Loucy (cell line): ENCODE measurements around the gene GTF2F1.
"Not testable (repeated sequence)": the region's sequence is repeated elsewhere in the genome, so short reads cannot be mapped to it uniquely, and the experiment has no call there.

Experiments
- H2AFZ ChIP-seq: fragments of 200-600 bp; sonication (generic); 2 replicates; pipeline ENCODE4 v1.6.0; 2016; ENCODE audit warnings: antibody characterized with exemption, mild to moderate bottlenecking, low read length, moderate library complexity
- H3F3A ChIP-seq: fragments of 200-600 bp; 2 replicates; pipeline ENCODE4 v1.6.0; 2016; ENCODE audit warnings: antibody characterized with exemption, low read depth, mild to moderate bottlenecking
- H3K27me3 ChIP-seq: fragments of 200-600 bp; sonication (generic); 2 replicates; pipeline ENCODE4 v1.6.1; 2014; ENCODE audit warnings: low read length, mild to moderate bottlenecking; ENCODE audit not compliant: insufficient read depth, poor library complexity, severe bottlenecking
- H3K36me3 ChIP-seq: fragments of 200-600 bp; sonication (generic); 2 replicates; pipeline ENCODE4 v1.6.1; 2016; ENCODE audit warnings: low read length; ENCODE audit not compliant: insufficient read depth
- H3K4me1 ChIP-seq: fragments of 200-600 bp; sonication (generic); 2 replicates; pipeline ENCODE4 v1.5.1; 2014; ENCODE audit warnings: low read length, mild to moderate bottlenecking; ENCODE audit not compliant: insufficient read depth, poor library complexity, severe bottlenecking
- H3K4me2 ChIP-seq: fragments of 200-600 bp; sonication (generic); 2 replicates; pipeline ENCODE4 v1.6.0; 2014; ENCODE audit warnings: antibody characterized with exemption, low read length, low read depth, mild to moderate bottlenecking; ENCODE audit not compliant: poor library complexity, severe bottlenecking
- H3K4me3 ChIP-seq: fragments of 200-600 bp; sonication (generic); 2 replicates; pipeline ENCODE4 v1.5.1; 2014; ENCODE audit warnings: low read length, mild to moderate bottlenecking, mixed read lengths; ENCODE audit not compliant: poor library complexity, severe bottlenecking
- H3K79me2 ChIP-seq: fragments of 200-600 bp; sonication (generic); 2 replicates; pipeline ENCODE4 v1.6.1; 2014; ENCODE audit warnings: low read length; ENCODE audit not compliant: insufficient read depth
- H3K9ac ChIP-seq: fragments of 200-600 bp; sonication (generic); 2 replicates; pipeline ENCODE4 v1.6.0; 2014; ENCODE audit warnings: mild to moderate bottlenecking, low read depth, low read length, moderate library complexity; ENCODE audit not compliant: poor library complexity, severe bottlenecking
- H3K9me2 ChIP-seq: fragments of 200-600 bp; sonication (generic); replicated peaks from 2 replicates; pipeline ENCODE4 v1.6.1; 2016; ENCODE audit warnings: low read depth, low read length, mixed read lengths
- H3K9me3 ChIP-seq: fragments of 200-600 bp; sonication (generic); 2 replicates; pipeline ENCODE4 v1.6.1; 2014; ENCODE audit warnings: mild to moderate bottlenecking, antibody characterized with exemption, low read length, low read depth; ENCODE audit not compliant: insufficient read depth
- H4K20me1 ChIP-seq: fragments of 200-600 bp; sonication (generic); 2 replicates; pipeline ENCODE4 v1.6.0; 2014; ENCODE audit warnings: antibody characterized with exemption, low read length, mild to moderate bottlenecking; ENCODE audit not compliant: insufficient read depth, poor library complexity, severe bottlenecking
- CTCF ChIP-seq: fragments of 200-600 bp; sonication (generic); conservative IDR thresholded peaks from 2 replicates; pipeline ENCODE4 v1.5.1; 2014; ENCODE audit warnings: mild to moderate bottlenecking, antibody characterized with exemption, low read length
- EZH2phosphoT487 ChIP-seq: fragments of 200-600 bp; IDR thresholded peaks from 2 replicates; pipeline ENCODE4 v1.6.1; 2018; ENCODE audit warnings: antibody characterized with exemption, mild to moderate bottlenecking, moderate library complexity, borderline replicate concordance

Gene GTF2F1

GRCh38 chr19:6402837-6403608, 10.1 kb upstream of the GTF2F1 start:
- Histone ChIP-seq H3K79me2 (no peaks in the 10 kb centered on the region), H3K4me2 (no peak overlapping the region), H3K4me3 (no peak overlapping the region), H3K4me1 (no peaks in the 10 kb centered on the region), H3K9ac (no peak overlapping the region), H3K9me3 (no peaks in the 10 kb centered on the region), H2AFZ (no peak overlapping the region), H4K20me1 (no peaks in the 10 kb centered on the region), H3F3A (no peaks in the 10 kb centered on the region), H3K36me3 (no peaks in the 10 kb centered on the region), H3K9me2 (no peaks in the 10 kb centered on the region), H3K27me3 (no peaks in the 10 kb centered on the region)
- TF ChIP-seq CTCF (no peak), EZH2phosphoT487 (no peak)

- TF ChIP-seq CTCF (no peak), EZH2phosphoT487 (no peak)
- Histone ChIP-seq H3K79me2 (no peaks in the 10 kb centered on the region), H2AFZ (no peak overlapping the region), H3K27me3 (no peaks in the 10 kb centered on the region), H3K9ac (no peak overlapping the region), H4K20me1 (no peaks in the 10 kb centered on the region), H3K4me3 (no peak overlapping the region), H3K4me1 (no peaks in the 10 kb centered on the region), H3K9me3 (no peaks in the 10 kb centered on the region), H3K36me3 (no peaks in the 10 kb centered on the region), H3K4me2 (no peak overlapping the region), H3K9me2 (no peaks in the 10 kb centered on the region), H3F3A (no peaks in the 10 kb centered on the region)
Observed at GRCh38 chr19:6402058-6402457, 9.1 kb upstream of the GTF2F1 start.

- not testable (repeated sequence) for H3K79me2 ChIP-seq, H3K4me1 ChIP-seq, H3F3A ChIP-seq, H3K9me3 ChIP-seq, H3K9ac ChIP-seq, H3K27me3 ChIP-seq, H2AFZ ChIP-seq, H3K4me2 ChIP-seq, H3K4me3 ChIP-seq, H4K20me1 ChIP-seq, H3K9me2 ChIP-seq, H3K36me3 ChIP-seq
Observed at GRCh38 chr19:6400062-6400944, 7.3 kb upstream of the GTF2F1 start.
